GM21737 (cell line): ENCODE data around the gene CCNL2.
"Not testable (repeated sequence)": the region's sequence is repeated elsewhere in the genome, so short reads cannot be mapped to it uniquely, and the experiment has no call there.

Experiments used
- ATAC-seq: cut with Tn5 transposase; IDR thresholded peaks from one replicate; pipeline ENCODE4 v1.9.1; 2021; ENCODE audit warnings: mild to moderate bottlenecking, moderate library complexity; ENCODE audit not compliant: unreplicated experiment

Gene CCNL2

DNA sequence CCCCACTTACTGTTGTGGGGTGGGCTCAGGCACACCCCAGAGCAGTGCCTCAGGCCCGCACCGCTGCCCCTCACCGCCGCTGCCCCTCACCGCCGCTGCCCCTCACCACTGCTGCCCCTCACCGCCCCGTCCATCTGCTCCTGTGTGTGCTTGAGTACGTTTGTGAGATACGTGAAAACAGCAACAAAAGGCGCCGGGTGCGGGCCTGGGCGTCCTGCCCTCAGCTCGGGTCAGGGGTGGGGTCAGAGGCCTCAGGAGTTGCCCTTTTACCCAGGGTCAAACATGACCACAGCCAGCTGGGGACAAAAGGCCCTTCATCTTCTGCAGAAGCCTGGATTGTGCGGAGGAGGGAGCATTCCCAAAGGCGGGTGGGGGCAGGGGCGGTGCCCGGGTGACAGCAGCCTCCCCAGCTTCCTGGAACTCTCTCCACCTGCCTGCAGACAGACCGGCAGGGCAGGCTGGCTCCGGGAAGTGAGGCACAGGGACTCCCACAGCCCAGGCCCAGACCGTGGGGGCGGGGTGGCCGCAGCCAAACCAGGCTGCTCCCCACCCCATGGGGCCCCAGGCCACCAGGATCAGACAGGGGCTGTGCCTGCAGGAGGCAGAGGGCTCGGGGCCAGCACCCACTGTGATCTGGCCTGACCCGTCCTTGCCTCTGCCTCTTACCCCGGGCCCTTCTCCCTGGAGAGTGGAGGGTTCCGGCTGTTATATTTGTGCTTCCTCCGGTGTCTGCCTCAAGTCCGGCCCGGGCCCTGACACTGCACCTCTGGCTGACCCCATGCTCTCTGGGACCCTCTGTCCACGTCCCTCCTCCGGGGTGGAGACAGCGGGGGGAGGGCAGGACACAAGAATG, 34.0 kb upstream of the CCNL2 start:
- no peak for ATAC-seq

DNA sequence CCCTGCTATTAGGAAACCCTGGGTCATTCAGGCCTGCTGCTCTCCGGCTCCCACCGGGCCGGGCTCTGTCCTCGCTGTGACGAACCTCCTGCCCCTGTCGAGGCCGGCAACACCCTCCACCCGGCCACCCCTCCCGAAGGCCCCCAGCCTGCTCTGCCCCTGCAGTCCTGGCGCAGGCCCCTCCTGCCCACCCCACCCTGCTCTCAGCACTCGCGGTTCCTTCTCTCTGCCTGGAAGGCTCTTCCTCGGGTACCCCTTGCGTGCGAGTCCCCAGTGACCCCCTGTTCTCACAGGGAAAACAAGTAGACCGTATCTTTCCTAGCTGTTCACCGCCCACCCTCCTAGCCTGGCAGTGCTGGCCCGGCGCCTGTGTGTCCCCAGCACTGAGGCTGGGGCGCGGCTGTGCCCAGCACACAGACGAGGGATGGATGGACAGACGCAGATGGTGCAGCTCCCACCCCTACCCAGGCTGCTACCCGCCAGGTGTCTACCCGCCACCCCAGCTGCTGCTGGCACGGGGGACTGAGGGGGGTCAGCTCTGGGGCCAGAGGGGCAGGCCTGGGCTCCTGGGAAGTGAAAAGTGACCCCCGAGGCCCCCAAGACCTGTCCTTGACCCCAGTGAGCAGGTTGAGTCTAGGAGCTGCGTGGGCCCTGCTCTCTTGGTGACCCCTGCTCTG, 33.3 kb upstream of the CCNL2 start:
- no peak for ATAC-seq

DNA sequence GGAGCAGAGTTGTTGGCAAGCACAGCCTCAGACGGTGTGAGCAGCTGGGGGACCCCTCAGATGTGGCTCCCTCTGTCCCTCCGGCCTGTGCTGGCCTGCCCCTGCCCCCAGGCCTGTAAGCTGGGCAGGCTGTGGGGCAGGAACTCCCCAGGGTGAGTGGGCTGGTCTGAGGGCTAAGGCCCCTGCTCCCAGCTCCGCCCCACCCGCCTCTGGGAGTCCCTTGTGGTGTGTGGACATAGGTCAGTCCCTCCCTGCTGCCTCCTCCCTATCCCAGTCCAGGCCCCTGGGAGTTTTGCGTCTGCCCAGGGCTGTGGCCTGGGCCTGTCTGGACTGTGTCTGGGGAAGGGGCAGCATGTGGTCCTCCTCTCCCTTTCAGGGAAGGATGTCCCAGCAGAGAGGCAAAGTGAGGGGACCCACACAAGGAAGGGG, 32.7 kb upstream of the CCNL2 start:
- no peak for ATAC-seq

DNA sequence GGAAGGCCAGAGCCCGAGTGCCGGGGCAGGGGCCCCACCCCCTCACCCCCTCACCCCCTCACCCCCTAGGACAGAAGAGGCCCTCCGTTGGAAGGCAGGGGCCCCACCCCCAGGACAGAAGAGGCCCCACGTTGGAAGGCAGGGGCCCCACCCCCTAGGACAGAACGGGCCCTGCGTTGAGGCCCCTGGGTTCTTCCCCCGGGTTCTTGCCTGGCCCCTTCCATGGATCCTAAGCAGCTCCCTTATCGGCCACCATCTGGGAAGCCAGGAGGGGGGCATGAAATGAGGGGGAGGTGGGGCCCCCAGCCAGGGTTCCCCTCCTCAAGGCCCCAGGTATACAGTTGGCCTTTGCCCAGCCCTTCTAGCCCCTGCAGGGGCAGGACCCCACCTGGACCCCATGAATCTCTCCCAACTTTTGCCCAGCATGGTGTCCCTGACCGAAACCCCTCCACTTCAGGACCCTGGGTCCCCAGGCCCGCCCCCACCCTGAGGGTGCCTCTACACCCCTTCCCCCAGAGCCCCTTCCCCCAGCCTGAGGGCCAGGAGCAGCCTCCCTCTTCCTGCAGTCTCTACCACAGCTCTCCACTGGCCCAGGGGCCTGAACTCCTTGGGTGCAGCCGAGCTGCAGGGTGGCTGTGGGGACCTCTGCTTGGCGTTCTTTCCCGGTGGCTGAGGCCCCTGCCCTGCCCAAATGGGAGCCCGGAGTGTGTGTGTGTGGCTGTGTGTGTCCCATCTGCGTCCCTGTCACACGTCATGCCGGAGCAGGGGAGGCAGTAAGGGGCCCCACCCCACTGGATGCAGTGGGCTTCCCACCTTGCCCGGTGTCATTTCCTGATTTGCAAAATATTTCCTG, 32.1 kb upstream of the CCNL2 start:
- no peak for ATAC-seq

DNA sequence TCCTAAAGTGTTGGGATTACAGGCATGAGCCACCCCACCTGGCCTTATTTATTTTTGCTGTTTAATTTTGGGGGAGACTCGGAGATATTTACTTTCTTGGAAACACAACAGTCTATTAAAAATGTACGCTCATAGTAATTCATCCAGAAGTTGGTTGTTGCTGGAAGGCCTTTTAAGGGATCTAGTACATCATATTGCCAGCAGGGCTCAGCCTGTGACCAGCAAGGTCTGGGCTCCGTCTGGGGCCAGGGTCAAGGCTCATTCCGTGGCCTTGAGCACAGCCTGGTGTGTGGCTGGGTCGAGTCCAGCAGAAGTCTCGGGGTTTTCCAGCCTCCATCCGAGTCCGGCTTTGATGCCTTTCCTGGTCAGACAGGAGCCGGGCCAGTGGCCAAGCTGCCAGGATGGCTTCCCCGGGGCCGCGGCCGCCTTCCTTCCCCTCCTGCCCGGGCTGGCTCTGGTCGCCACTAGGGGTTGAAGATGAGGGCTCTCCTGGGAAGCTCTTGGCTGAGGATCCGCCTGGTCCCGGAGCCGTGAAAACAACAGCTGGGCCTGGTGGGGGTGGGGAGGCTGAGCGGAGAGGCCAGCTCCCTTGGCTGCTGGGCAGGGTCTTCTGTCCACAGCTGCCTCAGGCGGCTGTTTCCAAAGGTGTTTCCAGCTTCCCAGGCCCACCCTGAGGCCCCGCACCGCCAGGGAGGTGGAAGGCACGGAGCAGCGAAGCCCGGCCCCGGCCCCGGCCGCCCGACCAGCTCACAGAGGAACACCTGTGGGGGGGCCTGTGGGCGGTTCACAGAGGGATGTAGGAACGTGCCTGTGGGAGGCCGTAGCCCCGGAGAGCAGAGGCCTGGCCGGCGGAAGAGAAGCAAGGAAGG, 31.2 kb upstream of the CCNL2 start:
- no peak for ATAC-seq

DNA sequence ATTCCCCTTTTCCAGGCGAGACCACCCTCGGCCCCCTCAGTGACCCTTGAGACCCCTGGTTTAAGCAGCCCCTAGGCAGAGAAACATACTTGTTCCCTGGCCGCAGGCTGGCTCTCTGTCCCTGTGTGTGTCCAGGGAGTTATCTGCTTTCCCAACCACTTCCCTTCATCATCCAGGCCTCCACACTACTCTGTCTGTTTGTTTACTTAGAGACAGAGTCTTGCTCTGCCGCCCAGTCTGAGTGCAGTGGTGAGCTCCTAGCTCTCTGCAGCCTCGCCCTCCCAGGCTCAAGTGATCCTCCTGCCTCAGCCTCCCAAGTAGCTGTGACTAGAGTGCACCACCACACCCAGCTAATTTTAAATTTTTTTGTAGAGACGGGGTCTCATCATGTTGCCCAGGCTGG, 30.5 kb upstream of the CCNL2 start:
- ATAC-seq, result no peak

DNA sequence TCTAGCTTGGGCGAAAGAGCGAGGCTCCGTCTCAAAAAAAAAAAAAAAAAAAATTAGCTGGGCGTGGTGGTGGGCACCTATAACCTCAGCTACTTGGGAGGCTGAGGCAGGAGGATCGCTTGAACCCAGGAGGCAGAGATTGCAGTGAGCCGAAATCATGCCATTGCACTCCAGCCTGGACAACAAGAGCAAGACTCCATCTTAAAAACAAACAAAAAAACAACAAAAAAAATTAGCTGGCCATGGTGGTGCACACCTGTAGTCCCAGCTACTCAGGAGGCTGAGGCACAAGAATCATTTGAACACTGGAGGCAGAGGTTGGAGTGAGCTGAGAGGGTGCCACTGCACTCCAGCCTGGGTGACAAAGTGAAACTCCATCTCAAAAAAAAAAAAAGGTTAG, 29.8 kb upstream of the CCNL2 start:
- not testable (repeated sequence) for ATAC-seq

DNA sequence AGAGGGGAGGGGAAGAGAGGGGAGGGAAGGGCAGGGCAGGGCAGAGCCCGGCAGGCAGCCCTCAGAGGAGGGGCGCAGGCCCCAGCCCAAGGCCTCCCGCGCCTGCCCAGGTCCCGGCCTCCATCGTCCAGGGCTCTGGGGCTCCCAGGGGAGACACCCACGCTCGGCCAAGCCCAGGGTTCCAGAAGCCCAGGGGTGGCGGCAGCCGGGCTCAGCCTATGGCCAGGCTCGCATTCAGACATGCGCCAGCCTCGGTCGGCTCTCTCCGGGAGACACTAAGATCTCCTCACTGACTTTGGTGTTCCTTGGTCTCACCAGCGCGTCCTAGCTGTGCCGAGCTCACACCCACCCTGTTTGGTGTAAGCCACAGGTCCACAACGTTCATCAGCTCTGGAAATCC, 29.0 kb upstream of the CCNL2 start:
- ATAC-seq, result no peak

DNA sequence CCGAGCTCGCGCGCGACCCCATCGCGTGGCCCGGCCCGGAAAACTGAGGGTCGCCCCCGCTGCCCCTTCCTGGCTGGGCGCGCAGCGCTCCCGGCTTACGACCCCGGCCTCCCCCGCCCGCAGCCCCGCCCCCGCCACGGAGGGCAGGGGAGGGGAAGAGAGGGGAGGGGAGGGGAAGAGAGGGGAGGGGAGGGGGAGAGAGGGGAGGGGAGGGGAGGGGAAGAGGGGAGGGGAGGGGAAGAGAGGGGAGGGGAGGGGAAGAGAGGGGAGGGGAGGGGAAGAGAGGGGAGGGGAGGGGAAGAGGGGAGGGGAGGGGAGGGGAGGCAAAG, 28.6 kb upstream of the CCNL2 start:
- ATAC-seq, result no peak

DNA sequence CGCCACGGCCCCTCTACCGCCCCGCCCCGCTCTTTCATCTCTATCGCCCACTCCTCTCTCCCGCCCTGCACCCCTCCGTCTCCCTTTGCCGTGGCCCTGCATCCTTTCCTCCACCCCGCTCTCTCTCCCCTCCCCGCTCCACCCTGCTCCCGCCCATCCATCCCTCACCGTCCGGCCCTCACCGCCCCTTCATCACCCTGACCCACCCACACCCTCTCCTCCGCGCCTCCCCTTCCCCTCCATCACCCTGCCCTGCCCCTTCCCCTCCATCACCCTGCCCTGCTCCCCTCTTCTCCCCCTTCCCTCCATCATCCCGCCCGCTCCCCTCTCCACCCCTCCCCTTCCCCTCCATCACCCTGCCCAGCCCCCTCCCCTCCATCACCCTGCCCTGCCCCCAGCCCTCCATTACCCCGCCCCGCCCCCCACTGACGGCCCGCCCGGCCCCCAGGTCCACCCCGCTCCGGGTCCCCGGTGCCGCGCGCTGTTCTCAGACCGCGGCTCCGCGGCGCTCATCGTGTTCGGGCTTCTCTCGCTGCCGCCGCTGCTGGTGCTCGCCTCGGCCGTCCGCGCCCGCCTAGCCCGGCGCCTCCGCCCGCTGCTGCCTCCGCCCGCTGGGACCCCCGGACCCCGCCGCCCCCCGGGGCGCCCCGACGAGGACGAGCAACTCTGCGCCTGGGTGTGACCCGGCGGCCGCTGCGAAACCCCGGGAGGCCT, 28.1 kb upstream of the CCNL2 start:
- ATAC-seq, result no peak

DNA sequence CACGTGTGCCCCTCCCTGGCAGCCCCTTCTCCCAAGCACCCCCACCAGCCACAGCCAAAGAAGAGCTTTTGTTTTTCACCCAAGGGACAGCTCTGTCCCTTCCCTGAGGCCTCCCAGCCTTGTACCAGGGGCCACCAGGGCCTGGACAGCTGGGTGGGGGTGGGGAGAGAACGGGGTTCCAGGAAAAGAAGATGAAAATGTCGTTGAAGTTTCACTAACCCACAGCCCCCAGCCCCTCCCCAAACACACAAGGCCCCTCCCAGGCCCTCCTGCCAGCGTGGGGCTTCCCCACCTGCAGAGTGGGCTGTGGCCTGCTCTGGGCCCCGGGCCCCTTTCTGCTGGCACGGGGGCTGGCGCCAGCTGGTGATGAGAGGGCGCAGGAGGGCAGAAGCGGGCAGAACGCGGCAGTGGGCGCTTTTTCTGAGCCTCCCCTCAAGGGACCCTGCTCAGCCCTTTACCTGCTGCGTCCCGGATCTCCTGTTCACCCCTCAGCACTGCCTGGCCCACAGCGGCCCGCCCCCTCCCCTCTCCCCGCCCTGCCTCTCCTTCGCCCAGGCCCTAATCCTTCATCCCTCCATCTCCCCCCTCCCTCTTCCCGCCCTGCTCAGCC, 27.5 kb upstream of the CCNL2 start:
- ATAC-seq, result no peak

DNA sequence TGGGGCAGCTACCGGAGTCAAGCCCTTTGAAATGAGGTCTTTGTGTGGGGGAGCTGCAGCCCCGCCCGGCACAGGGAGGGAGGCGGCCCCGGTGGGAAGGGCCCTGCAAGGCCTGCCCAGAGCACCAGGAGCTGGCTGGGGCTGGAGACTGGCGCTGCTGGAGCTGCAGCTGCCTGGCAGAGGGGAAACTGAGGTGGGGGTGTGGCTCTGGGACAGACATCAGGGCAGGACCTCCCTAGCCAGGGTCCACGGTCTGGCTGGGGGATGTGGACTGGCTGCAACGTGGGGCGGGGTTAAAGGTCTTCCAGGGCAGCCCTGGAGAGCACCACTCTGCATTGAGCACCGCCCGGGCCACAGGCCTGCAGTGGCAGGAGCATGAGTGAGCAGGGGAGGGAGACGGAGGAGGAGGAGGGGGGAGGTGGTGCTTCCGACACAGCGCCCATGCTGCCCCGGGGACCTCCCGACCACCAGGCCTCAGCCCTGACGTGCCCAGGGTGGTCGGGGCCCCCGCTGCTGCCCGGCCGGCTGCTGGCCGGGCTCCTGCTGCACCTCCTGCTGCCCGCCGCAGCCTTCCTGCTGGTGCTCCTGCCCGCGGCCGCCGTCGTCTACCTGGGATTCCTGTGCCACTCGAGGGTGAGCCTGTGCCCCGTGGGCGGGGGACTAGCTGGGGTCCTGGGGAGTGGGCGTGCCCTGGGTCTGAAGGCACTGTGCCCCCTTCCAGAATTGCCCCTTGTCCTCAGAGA, 26.8 kb upstream of the CCNL2 start:
- ATAC-seq, result no peak

DNA sequence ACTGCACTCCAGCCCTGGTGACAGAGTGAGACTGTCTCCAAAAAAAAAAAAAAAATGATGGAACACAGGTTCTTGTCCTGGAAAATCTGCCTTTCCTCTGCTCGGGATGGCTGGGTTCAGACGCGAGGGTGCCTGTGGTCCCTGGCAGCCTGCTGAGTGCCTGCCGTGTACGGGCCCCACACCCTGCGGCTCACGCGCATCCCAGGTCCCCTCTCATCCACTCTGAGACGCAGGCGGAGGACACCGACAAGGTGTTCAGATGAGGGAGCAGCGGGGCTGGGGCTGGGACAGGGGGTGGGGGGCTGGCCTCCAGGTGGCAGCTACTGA, 26.3 kb upstream of the CCNL2 start:
- ATAC-seq, result no peak

DNA sequence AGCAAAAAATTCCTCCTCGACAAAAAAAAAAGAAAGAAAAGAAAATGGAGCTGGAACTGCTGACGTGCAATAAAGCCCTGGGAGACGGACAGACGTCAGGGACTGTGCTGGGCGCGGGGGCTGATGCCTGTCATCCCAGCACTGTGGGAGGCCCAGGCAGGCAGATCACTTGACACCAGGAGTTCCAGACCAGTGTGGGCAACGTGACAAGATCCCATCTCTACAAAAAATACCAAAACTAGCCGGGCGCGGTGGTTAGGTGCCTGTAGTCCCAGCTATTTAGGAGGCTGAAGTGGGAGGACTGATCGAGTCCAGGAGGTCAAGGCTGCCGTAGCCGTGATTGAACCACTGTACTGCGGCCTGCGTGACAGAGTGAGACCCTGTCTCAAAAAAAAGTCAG, 25.6 kb upstream of the CCNL2 start:
- no peak for ATAC-seq

DNA sequence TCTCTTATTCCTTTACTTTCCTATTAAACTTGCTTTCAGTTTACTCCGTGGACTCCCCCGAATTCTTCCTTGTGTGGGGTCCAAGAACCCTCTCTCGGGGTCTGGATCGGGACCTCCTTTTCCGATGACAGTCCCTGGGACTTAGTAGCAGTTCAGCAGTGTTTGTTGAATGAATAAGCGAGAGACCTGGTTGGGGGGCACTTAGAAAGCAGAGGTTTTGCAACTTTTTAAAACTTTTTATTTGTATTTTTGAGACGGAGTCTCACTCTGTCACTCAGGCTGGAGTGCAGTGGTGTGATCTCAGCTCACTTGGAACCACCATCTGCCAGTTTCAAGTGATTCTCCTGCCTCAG, 24.1 kb upstream of the CCNL2 start:
- no peak for ATAC-seq

DNA sequence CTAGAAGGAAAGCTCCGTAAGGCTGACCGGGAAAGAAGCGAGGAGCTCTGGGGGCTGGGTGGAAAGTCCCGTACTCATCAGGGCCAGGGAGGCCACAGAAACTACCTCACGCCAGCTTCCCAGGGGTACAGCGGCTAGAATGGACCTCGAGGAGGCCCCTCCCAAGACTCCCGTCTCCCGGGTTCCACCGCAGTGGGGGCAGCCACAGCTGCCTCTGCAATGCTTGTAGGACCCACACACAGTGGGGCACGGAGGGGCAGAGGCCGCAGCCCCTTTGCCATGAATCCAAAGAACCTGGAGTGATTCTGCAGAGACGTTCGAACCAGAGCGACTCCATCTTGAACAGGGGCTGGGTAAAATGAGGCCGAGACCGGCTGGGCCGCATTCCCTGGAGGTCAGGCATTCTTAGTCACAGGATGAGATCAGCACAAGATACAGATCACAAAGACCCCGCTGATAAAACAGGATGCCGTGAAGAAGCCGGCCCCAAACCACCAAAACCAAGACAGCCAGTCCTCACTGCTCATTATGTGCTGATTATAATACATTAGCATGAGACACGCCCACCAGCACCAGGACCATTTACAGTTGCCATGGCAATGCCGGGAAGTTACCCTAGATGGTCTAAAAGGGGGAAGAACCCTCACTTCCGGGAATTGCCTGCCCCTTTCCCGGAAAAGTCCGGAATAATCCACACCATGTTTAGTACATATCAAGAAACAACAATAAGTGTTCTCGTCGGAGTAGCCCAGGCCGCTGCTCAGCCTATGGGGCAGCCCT, 23.5 kb upstream of the CCNL2 start:
- ATAC-seq, result no peak

DNA sequence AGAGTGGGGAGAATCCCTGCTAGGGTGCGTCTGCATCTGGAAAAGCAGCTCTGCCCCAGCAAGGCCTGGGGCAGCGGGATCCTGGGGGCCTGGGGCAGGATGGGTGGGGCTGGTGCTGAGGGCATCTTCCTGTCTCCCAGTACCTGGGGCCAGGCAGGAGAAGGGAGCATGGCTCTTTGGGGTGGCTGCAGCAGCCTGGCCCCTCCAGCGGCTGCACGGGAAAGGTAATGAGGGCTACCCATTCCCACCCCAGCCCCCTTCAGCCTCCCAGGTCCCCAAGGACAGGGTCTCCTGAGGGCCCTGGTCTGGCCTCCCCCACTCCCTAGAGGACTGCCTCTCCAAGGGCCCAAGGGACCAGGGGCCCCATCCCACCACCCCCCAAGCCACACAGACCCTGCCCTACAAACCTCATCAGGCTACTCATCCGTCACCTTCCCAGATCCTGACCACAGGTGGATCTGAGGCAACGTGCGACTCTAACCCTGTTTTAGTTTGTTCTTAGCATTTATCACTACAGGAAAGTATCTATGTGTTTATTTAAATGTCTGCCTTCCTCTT, 22.9 kb upstream of the CCNL2 start:
- ATAC-seq, result no peak
